GM19452 (cell line): ENCODE measurements around the gene IL22RA2.

Experiments
- ATAC-seq: cut with Tn5 transposase; IDR thresholded peaks from one replicate; pipeline ENCODE4 v1.9.1; 2021; ENCODE audit not compliant: unreplicated experiment

IL22RA2 gene

DNA sequence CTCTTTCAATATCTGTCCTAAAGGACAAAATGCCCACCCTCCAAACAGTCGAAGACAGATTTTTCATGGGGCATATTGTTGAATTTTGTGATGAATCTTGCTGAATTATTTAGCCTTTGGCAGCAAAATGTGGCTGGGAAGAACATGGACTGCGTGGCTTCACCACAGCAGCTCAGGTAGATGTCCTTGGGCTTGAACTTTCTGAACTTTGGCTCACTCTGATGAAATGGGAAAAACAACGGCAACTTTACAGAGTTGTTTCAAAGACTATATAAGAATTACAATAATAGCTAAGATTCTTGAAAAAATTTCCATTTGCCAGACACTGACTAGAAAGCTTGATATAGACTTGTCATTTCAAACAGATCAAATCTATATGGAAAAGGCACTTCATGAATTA lies 75.9 kb downstream of the IL22RA2 start:
- ATAC-seq: no peak

DNA sequence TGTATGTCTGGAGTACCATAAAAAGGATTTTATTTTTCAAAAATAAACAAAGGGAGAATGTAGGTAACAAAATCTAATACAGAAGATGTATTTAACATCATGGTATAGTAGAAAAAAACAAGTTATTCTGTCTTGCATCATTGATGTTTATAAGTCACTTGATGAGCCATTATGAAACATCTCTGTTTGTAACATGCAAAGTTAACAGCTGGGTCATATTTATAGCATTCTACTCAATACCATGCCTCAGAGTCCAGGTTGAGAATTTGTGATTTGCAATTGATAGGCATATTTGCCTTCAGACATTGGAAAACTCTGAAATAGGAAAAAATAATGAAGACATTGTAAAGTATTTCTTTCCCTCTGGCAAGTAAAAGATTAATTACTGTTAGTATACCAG lies 76.4 kb downstream of the IL22RA2 start:
- ATAC-seq: no peak

DNA sequence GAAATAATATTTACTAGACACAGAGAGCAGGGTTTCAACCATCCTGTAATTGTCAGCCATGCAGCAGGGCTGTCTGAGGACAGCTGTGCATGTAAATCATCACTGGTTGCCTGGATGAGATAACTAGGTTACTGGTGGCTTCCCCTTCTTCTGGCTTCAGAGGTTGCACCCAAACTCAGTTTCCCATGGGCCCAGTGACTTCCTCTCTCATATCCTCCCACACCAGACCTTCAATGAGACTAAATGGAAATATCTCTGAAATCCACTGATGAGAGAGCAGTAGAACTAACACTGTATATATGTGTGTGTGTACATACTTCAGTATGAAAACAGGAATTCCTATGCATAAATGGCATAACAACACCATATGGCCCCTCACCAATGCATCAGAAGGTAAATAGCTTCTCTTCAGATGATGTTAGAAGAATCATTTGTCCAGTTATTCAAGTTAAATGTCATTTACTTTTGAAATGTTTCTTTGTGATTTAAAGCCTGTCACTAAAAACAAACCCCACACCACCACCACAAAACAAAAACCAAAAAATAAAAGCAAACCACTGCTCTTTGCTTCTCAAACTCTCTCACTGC lies 77.7 kb downstream of the IL22RA2 start:
- peak; percentile 69 for ATAC-seq

- ATAC-seq: no peak
Measured at GRCh38 chr6:137095093-137095492, 78.4 kb downstream of the IL22RA2 start.

DNA sequence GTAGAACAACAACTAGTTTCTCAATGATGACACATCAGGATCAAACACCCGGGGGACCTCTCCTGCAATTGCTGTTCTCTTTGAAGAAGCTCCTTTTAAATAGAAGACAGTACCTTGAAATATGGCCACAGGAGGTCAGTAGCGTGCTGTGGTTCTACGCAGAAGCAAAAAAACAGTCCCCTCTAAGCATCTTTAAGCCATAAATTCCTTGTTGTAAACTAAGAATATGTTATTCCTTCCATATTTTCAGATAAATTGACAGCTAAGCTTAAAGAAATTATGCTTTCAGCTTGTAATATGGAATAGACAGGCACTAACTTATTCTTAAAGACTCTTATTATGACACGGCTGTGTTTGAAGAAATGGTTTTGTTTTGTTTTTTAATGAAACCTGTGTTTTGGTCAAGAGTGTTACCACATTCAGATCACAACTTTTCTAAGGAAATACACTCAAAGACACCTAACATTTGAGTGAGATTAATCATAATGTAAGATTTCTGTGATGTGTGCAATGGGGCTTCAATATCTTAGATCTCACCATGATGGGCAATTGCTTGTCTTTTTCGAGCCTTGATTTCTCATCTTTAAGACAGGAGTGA lies 78.9 kb downstream of the IL22RA2 start:
- ATAC-seq: peak; percentile 42
